NCI-H2171 (cell line): Measurements from ENCODE around the gene ODF2.

ENCODE experiments used
- DNase-seq: peaks from one replicate; lab custom pipeline; 2025; lab: John Stamatoyannopoulos, UW

Gene ODF2

DNA sequence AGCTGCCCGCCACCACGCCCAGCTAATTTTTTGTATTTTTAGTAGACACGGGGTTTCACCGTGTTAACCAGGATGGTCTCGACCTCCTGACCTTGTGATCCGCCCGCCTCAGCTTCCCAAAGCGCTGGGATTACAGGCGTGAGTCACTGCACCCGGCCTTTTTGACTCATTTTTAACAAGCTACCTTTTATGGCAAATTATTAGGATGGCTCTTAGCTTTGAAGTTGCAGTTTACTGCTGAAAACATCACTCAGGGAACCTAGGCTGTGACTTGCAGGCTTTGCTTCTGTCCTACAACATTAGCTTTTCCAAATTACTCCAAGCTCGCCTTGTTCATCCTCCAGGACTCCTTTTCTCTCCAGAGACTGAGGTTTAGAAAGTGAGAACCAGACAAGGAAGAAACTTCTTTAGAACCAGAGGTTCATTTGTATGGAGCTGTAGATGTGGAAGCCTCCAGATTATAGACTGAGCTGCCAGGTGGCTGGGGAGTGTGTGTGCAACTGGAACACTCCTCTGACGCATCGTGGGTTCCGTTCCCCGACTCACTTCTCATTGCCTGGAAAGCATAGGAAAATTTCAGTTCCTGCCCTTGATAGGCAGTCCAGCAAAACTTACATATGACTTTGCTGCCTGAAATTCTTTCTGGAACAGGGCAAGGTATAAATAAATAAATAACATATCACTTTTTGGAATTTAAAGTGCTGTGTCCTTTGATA, 72.8 kb downstream of the ODF2 start:
- DNase-seq = no peak

GRCh38 chr9:128529191-128529590, 73.4 kb downstream of the ODF2 start:
- no peak for DNase-seq

- no peak for DNase-seq
These were observed 76.8 kb downstream of the ODF2 start for GRCh38 chr9:128532581-128532980.

DNA sequence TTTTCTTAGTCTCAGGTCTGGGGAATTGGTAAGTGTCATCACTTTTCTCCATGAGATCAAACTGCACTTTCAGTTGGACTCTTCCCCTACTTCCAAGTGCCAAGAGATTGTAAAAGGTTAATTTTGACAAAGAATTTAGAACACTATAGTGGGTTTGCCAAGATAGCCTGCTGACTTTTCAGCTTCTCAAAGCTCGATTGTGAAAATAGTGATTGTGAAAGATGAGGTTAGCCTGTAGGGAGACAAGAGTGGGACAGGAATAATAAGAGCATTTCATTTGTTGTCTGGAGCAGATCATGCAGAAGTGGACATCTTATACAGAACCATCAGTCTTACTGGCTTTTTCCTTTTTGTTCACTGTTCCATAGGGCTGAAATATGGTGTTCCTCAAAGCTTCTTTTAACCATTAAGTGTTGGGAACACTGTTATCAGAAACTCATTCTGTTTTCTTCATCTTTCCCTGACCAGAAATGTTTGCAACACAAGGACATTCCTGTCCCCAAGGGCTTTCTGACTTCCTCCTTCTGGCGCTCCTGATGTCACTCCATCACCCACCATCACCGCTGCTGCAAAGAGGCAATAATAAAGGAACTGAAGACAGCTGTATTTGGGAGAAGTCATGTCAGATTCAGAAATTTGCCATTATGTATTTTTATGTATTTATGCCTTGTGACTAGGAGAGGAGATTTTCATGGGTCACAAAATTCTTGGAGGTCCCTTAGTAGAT, 85.0 kb downstream of the ODF2 start:
- no peak for DNase-seq

GRCh38 chr9:128546504-128546903, 90.7 kb downstream of the ODF2 start:
- DNase-seq = no peak

DNA sequence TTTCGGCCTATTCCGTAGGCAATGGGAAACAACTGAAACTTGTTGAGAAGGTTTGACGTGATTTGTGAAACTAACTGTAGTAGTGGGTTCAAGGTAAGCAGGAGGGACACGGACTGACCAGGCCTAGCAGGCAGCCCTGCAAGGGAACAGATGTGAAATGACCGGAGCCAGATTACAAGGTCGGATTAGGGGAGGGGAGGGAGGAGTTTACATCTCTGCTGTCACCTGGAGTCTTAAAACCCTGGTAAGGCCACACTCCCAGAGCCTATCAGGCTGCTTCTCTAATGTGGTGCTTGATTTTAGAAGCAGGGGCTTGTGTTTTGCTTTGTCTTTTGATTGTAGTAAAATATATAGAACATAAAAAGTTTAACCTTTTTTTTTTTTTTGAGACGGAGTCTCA, 93.1 kb downstream of the ODF2 start:
- DNase-seq = no peak

GRCh38 chr9:128550226-128550625, 94.4 kb downstream of the ODF2 start:
- no peak for DNase-seq
